Natural killer cell (primary cell): ENCODE results near the gene LRCH1. TPM values are rescaled to one million over a fixed set of nuclear protein-coding genes. Genes with fewer than 3 reads are reported as not detected.

Experiments used
- ATAC-seq, 3 donors: fragments of 150-1000 bp in 2 of 3; fragments of 200-7000 bp in 1 of 3; cut with Tn5 transposase; 1 replicate in 1 of 3; 2 replicates in 2 of 3; pipeline ENCODE4 v1.10.0; 2021; ENCODE audit warnings: mild to moderate bottlenecking in 2 of 3, moderate library complexity in 2 of 3
- DNase-seq, 2 donors: peaks; one replicate each; pipeline versions ENCODE4 v3.0.0 to v3.0.0-alpha.2; 2013 to 2021; ENCODE audit warnings: mixed read lengths in 1 of 2
- H3K27ac ChIP-seq: one replicate; pipeline ENCODE4 v1.5.1; 2013; ENCODE audit warnings: mild to moderate bottlenecking, low read length
- H3K27me3 ChIP-seq: one replicate; pipeline ENCODE4 v1.6.1; 2013; ENCODE audit warnings: low read length; ENCODE audit not compliant: control insufficient read depth, insufficient read depth
- H3K36me3 ChIP-seq: one replicate; pipeline ENCODE4 v1.6.1; 2013; ENCODE audit warnings: low read length; ENCODE audit not compliant: control insufficient read depth, insufficient read depth
- H3K4me1 ChIP-seq: one replicate; pipeline ENCODE4 v1.6.1; 2013; ENCODE audit warnings: low read length; ENCODE audit not compliant: control insufficient read depth, insufficient read depth
- H3K4me3 ChIP-seq: one replicate; pipeline ENCODE4 v1.5.1; 2013; ENCODE audit warnings: low read length
- H3K9me3 ChIP-seq: one replicate; pipeline ENCODE4 v1.6.1; 2013; ENCODE audit warnings: low read length; ENCODE audit not compliant: control insufficient read depth, insufficient read depth
- H3K27ac Mint-ChIP-seq, 2 donors: one replicate each; pipeline ENCODE4 v1.8.0; 2022; ENCODE audit warnings: mild to moderate bottlenecking in 2 of 2, mixed read lengths in 2 of 2, moderate library complexity in 1 of 2
- H3K27me3 Mint-ChIP-seq, 2 donors: one replicate each; pipeline ENCODE4 v1.8.0; 2022; ENCODE audit warnings: low read depth in 2 of 2, mixed read lengths in 2 of 2
- H3K36me3 Mint-ChIP-seq: one replicate; pipeline ENCODE4 v1.8.0; 2022; ENCODE audit warnings: mixed read lengths
- H3K4me1 Mint-ChIP-seq, 2 donors: one replicate each; pipeline ENCODE4 v1.8.0; 2022; ENCODE audit warnings: mixed read lengths in 2 of 2
- H3K4me3 Mint-ChIP-seq: one replicate; pipeline ENCODE4 v1.8.0; 2022; ENCODE audit warnings: mild to moderate bottlenecking, moderate library complexity, mixed read lengths
- H3K9me3 Mint-ChIP-seq, 2 donors: one replicate each; pipeline ENCODE4 v1.8.0; 2022; ENCODE audit warnings: mixed read lengths in 2 of 2
- CTCF ChIP-seq: fragments of 200-600 bp; IDR thresholded peaks from one replicate; pipeline ENCODE4 v1.8.0; 2022; ENCODE audit warnings: antibody characterized with exemption
- WGBS: methylation state at CpG from one replicate; pipeline ENCODE4 v1.1.7; 2013; ENCODE audit warnings: missing lambda C conversion rate; ENCODE audit not compliant: insufficient coverage; 5-methylcytosine and 5-hydroxymethylcytosine counted together
- intact Hi-C: fragments of 100-400 bp; cut with micrococcal nuclease; formaldehyde crosslinking; loops from one replicate; pipeline ENCODE4 v1.14.2; 2022
- total RNA-seq, 4 donors: library from RNA; stranded (reverse); fragments of 120-200 nt in 1 of 4; gene quantifications; one replicate each; pipeline versions ENCODE4 v1.2.3 to v1.2.4, GENCODE V29; 2013 to 2022

The LRCH1 gene
- total RNA-seq, 3 donors from 2014 or later (not counting 1 experiment from before 2014, with no cell fraction given) = 23.7 to 32.2 (median 29.6) TPM

GRCh38 chr13:46778890-46779289 lies 225.9 kb downstream of the LRCH1 start:
- Histone ChIP-seq H3K4me3 (no peak overlapping the region), H3K36me3 (peaks cover 72% of the 10 kb centered on the region), H3K4me1 (no peaks in the 10 kb centered on the region), H3K27me3 (no peaks in the 10 kb centered on the region), H3K9me3 (no peaks in the 10 kb centered on the region), H3K27ac (no peak overlapping the region)
- intact Hi-C loops = no loop called here
- Mint-ChIP-seq H3K9me3 (no peaks in the 10 kb centered on the region), H3K27ac (no peak overlapping the region), H3K4me3 (no peak overlapping the region), H3K36me3 (peaks cover 18% of the 10 kb centered on the region), H3K27me3 (no peaks in the 10 kb centered on the region), H3K4me1 (no peaks in the 10 kb centered on the region)
- 100% methylated on average over 1 of the region's 2 CpGs for WGBS
- DNase-seq (no peak), ATAC-seq (no peak)
- no peak for TF ChIP-seq CTCF

- no peak for TF ChIP-seq CTCF
- Histone ChIP-seq H3K4me3 (no peak overlapping the region), H3K27ac (no peak overlapping the region), H3K9me3 (no peaks in the 10 kb centered on the region), H3K27me3 (no peaks in the 10 kb centered on the region), H3K4me1 (no peaks in the 10 kb centered on the region), H3K36me3 (peaks cover 79% of the 10 kb centered on the region)
- intact Hi-C loops = no loop called here
- no peaks in the 10 kb centered on the region for H3K9me3 Mint-ChIP-seq
- no peak overlapping the region for H3K4me3 Mint-ChIP-seq
- no peaks in the 10 kb centered on the region for H3K4me1 Mint-ChIP-seq
- no peak overlapping the region for H3K27ac Mint-ChIP-seq
- ATAC-seq = no peak
- H3K27me3 Mint-ChIP-seq = no peaks in the 10 kb centered on the region
- no peak for DNase-seq
- peaks cover 18% of the 10 kb centered on the region for H3K36me3 Mint-ChIP-seq
- WGBS = no CpG with 5 or more reads among the region's 1 CpG
These were observed 229.1 kb downstream of the LRCH1 start for GRCh38 chr13:46782066-46782465.

- 91% methylated on average over 2 of the region's 2 CpGs for whole genome bisulfite sequencing
These were observed 229.7 kb downstream of the LRCH1 start for GRCh38 chr13:46782691-46783090.

More at GRCh38 chr13:46782691-46783090, 229.7 kb downstream of the LRCH1 start:
- no peaks in the 10 kb centered on the region for H3K27me3 Mint-ChIP-seq
- H3K27ac Mint-ChIP-seq = no peak overlapping the region
- TF ChIP-seq CTCF = no peak
- no peaks in the 10 kb centered on the region for H3K4me1 ChIP-seq
- no peak for ATAC-seq
- H3K4me3 ChIP-seq = no peak overlapping the region
- H3K36me3 ChIP-seq = peaks cover 76% of the 10 kb centered on the region
- H3K9me3 ChIP-seq = no peaks in the 10 kb centered on the region
- no peak overlapping the region for H3K4me3 Mint-ChIP-seq
- H3K27me3 ChIP-seq = no peaks in the 10 kb centered on the region
- peaks cover 16% of the 10 kb centered on the region for H3K36me3 Mint-ChIP-seq
- intact Hi-C loops = no loop called here
- no peak for DNase-seq
- H3K4me1 Mint-ChIP-seq = no peaks in the 10 kb centered on the region
- no peak overlapping the region for H3K27ac ChIP-seq
- H3K9me3 Mint-ChIP-seq = no peaks in the 10 kb centered on the region
